Osteoblast (primary cell): ENCODE measurements around the gene ESCO1. TPM values are rescaled to one million over a fixed set of nuclear protein-coding genes. Genes with fewer than 3 reads are reported as not detected.
A peak's percentile ranks its signal among the peaks of the same experiment; 100 is the strongest.

Experiments used
- DNase-seq: peaks from one replicate; pipeline ENCODE4 v3.0.0; 2011; ENCODE audit warnings: low spot score, mixed read lengths; ENCODE audit not compliant: insufficient read length; ENCODE audit errors: missing footprints
- H2AFZ ChIP-seq: 2 replicates; pipeline ENCODE4 v1.6.0; 2011; ENCODE audit warnings: mild to moderate bottlenecking, low read length
- H3K27ac ChIP-seq: 2 replicates; pipeline ENCODE4 v1.5.1; 2011; ENCODE audit warnings: mild to moderate bottlenecking, low read depth, low read length, moderate library complexity
- H3K27me3 ChIP-seq: 2 replicates; pipeline ENCODE4 v1.6.0; 2012; ENCODE audit warnings: mild to moderate bottlenecking, control low read depth, inconsistent platforms, low read length, moderate library complexity; ENCODE audit not compliant: insufficient read depth
- H3K36me3 ChIP-seq: 2 replicates; pipeline ENCODE4 v1.5.1; 2011; ENCODE audit warnings: mild to moderate bottlenecking, low read length, control low read depth, moderate library complexity; ENCODE audit not compliant: insufficient read depth
- H3K4me1 ChIP-seq: 2 replicates; pipeline ENCODE4 v1.5.1; 2011; ENCODE audit warnings: mild to moderate bottlenecking, low read length, control low read depth, moderate library complexity; ENCODE audit not compliant: insufficient read depth
- H3K4me2 ChIP-seq: 2 replicates; pipeline ENCODE4 v1.6.0; 2011; ENCODE audit warnings: mild to moderate bottlenecking, low read length; ENCODE audit not compliant: insufficient read depth
- H3K4me3 ChIP-seq: fragments of 200-600 bp; sonication (generic); 3 replicates; pipeline ENCODE4 v1.5.1; 2012; ENCODE audit warnings: mild to moderate bottlenecking, low read length, inconsistent platforms; ENCODE audit not compliant: insufficient read depth
- H3K79me2 ChIP-seq: 2 replicates; pipeline ENCODE4 v1.6.0; 2012; ENCODE audit warnings: mild to moderate bottlenecking, low read length, control low read depth, inconsistent platforms; ENCODE audit not compliant: insufficient read depth
- H3K9me3 ChIP-seq: 2 replicates; pipeline ENCODE4 v1.5.1; 2011; ENCODE audit warnings: low read depth, low read length, control low read depth
- H4K20me1 ChIP-seq: 2 replicates; pipeline ENCODE4 v1.6.0; 2012; ENCODE audit warnings: mild to moderate bottlenecking, low read length, control low read depth; ENCODE audit not compliant: insufficient read depth
- CTCF ChIP-seq: IDR thresholded peaks from 2 replicates; pipeline ENCODE4 v1.5.1; 2011; ENCODE audit warnings: mild to moderate bottlenecking, low read depth, low read length, moderate library complexity; ENCODE audit errors: extremely low read depth
- total RNA-seq: library from RNA; depleted of rRNA; stranded (reverse); fragments of >200 nt; gene quantifications from 2 replicates; pipeline ENCODE4 v1.2.3, GENCODE V29; 2012

The ESCO1 gene
- total RNA-seq, 1 donor, result 19.9 TPM

DNA sequence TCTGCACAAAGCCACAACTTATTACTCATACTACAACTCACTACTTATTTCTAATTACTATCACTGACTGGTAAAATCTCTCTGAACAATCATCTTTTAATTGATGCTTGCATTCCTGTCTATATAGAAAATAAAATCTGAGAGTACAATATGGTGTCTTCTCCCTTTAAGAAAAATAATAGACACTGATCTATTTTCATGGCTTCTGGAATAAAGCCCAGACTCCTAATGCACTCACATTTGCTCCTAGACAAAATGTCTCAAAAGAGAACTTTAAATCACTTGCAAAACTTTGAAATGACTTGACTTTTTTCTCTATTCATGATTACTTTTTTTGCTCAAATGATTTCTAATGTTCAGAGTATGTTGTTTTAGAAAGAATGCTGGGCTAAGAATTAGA lies 28.7 kb downstream of the ESCO1 start:
- Histone ChIP-seq H3K27ac (peak overlapping the region; percentile 25), H3K79me2 (peaks cover 2% of the 10 kb centered on the region), H2AFZ (no peak overlapping the region), H3K4me1 (peaks cover 5% of the 10 kb centered on the region), H3K4me2 (no peak overlapping the region), H4K20me1 (peaks cover 2% of the 10 kb centered on the region), H3K36me3 (peaks cover 22% of the 10 kb centered on the region), H3K4me3 (no peak overlapping the region), H3K9me3 (no peaks in the 10 kb centered on the region), H3K27me3 (no peaks in the 10 kb centered on the region)
- no peak for DNase-seq
- no peak for TF ChIP-seq CTCF

GRCh38 chr18:21559195-21559594 lies 41.3 kb downstream of the ESCO1 start:
- no peak for DNase-seq
- H3K36me3 ChIP-seq, result peaks cover 28% of the 10 kb centered on the region
- H4K20me1 ChIP-seq, result no peaks in the 10 kb centered on the region
- H2AFZ ChIP-seq, result no peak overlapping the region
- no peaks in the 10 kb centered on the region for H3K4me1 ChIP-seq
- no peaks in the 10 kb centered on the region for H3K79me2 ChIP-seq
- no peaks in the 10 kb centered on the region for H3K27me3 ChIP-seq
- H3K4me2 ChIP-seq, result no peak overlapping the region
- H3K9me3 ChIP-seq, result no peaks in the 10 kb centered on the region
- H3K27ac ChIP-seq, result no peak overlapping the region
- TF ChIP-seq CTCF, result no peak
- no peak overlapping the region for H3K4me3 ChIP-seq

GRCh38 chr18:21557607-21558253 lies 42.8 kb downstream of the ESCO1 start:
- Histone ChIP-seq H4K20me1 (no peaks in the 10 kb centered on the region), H3K4me2 (no peak overlapping the region), H3K27ac (no peak overlapping the region), H3K4me1 (no peaks in the 10 kb centered on the region), H3K36me3 (peaks cover 24% of the 10 kb centered on the region), H3K4me3 (no peak overlapping the region), H3K9me3 (no peaks in the 10 kb centered on the region), H3K79me2 (no peaks in the 10 kb centered on the region), H2AFZ (no peak overlapping the region), H3K27me3 (no peaks in the 10 kb centered on the region)
- no peak for TF ChIP-seq CTCF
- no peak for DNase-seq

DNA sequence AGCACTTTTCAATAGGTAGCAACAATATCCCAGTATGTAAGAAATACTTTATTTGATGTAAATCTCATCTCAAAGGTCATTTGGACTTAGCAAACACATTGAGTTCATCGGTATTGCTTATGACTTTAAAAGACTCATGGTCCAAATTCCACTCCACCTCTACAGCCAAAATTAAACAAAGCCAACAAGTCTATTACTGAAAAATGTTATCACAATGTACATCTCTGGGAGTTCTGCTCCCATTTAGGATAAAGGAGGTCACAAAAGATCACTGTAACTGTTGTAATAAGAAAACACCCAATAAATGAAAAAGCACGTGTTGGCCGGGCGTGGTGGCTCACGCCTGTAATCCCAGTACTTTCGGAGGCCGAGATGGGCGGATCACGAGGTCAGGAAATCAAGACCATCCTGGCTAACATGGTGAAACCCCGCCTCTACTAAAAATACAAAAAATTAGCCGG lies 50.0 kb downstream of the ESCO1 start:
- Histone ChIP-seq H3K27me3 (no peaks in the 10 kb centered on the region), H3K27ac (no peak overlapping the region), H3K4me2 (no peak overlapping the region), H3K36me3 (peaks cover 4% of the 10 kb centered on the region), H3K4me1 (no peaks in the 10 kb centered on the region), H2AFZ (no peak overlapping the region), H4K20me1 (no peaks in the 10 kb centered on the region), H3K79me2 (no peaks in the 10 kb centered on the region), H3K4me3 (no peak overlapping the region), H3K9me3 (no peaks in the 10 kb centered on the region)
- no peak for DNase-seq
- no peak for TF ChIP-seq CTCF
